Endometrial microvascular endothelial cells (primary cell): Measurements from ENCODE around the gene MYH9. TPM values are rescaled to one million over a fixed set of nuclear protein-coding genes. Genes with fewer than 3 reads are reported as not detected.

Experiments used
- in situ Hi-C: cut with HindIII; loops from 2 replicates; pipeline ENCODE4 v1.10.0; 2017; ENCODE audit warnings: low sequenced_read_pairs, low pct_unique_long_range_greater_than_20kb; ENCODE audit errors: inconsistent ontology term
- total RNA-seq: library from RNA; depleted of rRNA; stranded (reverse); fragments of >200 nt; gene quantifications from one replicate; pipeline ENCODE4 v1.2.3, GENCODE V29; 2015; ENCODE audit errors: inconsistent ontology term

Gene MYH9
- total RNA-seq, 1 donor from 2014 or later = 887 TPM

GRCh38 chr22:36336246-36337182 is 51.3 kb downstream of the MYH9 start:
- in situ Hi-C loops = no loop called here

- in situ Hi-C loops = no loop called here
Observed at GRCh38 chr22:36335621-36336020, 52.1 kb downstream of the MYH9 start.

DNA sequence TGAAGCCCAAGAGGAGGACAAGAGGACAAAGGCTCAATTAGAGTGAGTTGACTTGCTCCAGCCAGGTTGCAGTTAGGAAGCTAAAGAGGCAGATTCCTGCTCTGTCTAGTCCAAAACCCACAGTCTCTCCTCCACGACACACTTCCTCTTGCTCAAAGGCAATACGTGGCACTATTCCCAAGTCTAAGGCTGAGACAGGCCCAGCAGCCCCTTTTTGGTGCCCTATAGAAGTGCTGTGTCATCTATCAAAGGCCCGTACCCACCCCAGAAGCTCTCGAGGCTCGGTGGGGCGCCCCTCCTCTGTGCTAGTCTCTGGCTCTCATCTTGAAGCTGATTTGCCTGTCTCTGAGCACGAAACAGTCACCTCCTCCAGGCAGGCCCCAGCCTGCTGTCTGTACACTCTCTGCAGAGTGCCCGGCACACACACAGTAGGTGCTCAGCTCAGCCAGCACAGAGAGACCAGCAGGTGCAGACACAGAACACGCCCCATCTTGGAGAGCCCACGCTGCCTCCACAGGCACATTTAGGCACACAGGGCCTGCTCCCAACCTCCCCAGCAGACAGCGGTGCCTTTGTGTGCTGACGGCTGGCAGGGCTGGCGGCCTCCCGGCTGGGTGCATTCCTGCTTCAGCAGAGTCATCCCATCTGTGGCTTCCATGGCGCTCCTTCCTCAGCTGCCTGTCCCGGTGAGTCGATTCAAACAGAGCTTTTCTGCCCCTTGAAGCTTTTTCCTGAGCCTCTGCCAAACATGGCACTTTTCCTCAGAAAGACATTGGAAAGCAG is 52.8 kb downstream of the MYH9 start:
- in situ Hi-C loops = no loop called here

GRCh38 chr22:36334081-36334820 is 53.5 kb downstream of the MYH9 start:
- in situ Hi-C loops = no loop called here

DNA sequence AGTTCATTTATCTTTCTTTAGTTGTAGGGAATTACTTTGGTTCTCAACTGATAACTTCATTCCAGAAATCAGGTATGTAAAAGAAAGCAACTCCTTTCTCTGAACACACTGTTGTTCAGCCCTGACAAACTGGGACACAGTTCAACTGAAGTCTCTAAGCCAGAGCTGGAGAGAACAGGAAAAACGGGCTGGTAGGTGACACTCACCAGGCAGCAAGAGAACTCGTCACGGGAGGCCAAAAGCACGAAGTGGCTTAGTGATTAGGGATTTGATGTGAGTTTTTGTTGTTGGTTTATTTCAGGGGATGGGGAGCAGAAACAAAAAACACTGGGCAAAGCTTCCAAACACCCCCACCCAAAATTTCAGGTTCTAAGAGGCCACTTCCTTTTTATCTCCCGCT is 54.1 kb downstream of the MYH9 start:
- in situ Hi-C loops = no loop called here

GRCh38 chr22:36332623-36333332 is 55.0 kb downstream of the MYH9 start:
- in situ Hi-C loops = no loop called here

DNA sequence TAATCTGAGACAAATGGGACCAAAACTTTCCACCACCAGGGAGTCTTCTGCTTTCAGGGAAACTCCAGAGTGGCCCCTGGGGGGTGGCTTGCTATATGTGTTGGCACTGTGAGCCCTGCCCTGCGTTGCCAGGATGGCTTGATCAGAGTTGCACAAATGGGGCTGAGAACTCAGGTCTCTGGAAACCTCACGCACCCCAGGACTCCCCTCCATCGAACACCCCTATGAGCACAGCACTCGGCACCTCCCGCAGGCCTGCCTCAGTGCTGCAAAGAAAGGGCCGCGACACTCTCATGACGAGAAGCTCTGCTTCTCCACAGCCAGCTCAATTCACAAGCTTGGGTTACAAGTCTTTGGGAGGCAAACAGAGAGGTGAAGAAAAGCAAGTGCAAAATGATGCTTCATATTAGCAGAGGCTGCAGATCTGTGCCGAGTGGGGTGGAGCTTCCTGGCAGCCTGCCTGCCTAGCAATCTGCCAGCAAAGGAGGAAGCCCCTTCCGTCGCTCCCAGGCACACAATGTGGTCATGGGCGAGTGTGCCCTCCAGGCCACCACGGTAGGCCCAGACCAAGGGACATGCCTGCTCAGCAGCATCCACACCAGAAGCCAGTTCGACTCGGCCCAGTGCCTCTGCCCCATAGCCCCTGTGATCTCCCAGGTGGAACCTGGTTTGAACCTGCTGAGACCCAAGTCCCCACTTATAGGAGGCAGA is 55.7 kb downstream of the MYH9 start:
- in situ Hi-C loops = no loop called here

GRCh38 chr22:36331306-36331911 is 56.4 kb downstream of the MYH9 start:
- in situ Hi-C loops = no loop called here

- in situ Hi-C loops = no loop called here
Observed at GRCh38 chr22:36330655-36331305, 57.0 kb downstream of the MYH9 start.

GRCh38 chr22:36330127-36330526 is 57.6 kb downstream of the MYH9 start:
- in situ Hi-C loops = no loop called here

- in situ Hi-C loops = no loop called here
Observed at GRCh38 chr22:36329254-36330078, 58.3 kb downstream of the MYH9 start.

GRCh38 chr22:36328635-36329253 is 59.0 kb downstream of the MYH9 start:
- in situ Hi-C loops = no loop called here

DNA sequence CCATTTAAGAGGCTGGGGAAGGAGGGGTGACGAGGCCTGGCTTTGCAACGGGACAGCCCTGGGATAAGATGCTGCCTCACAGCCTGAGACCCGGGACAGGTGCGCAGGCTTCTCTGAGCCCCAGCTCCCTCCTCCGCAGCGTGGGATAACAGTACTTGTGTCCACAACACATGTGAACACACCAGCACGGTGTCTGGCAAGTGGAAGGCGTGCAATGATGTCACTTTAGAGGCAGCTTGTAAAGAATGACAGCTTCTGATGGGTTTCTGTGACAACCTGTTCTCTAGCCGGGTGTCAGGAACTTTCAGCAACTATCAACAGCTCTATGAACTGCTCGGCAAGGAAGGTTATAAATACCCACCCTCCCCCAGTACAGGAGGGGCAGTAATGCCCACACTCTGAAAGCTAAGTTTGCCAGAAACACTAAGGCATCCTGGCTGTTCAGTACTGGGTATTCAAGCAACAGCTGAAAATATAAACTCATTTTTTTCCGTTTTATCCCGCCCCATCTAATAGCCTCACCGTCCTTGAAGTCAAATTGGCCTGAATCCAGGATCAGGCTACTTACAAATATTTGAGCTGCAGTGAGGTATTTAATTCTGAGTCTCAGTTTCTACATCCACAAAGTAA is 59.7 kb downstream of the MYH9 start:
- in situ Hi-C loops = no loop called here

GRCh38 chr22:36326178-36327161 is 61.3 kb downstream of the MYH9 start:
- in situ Hi-C loops = no loop called here
